Measurements from ENCODE around the gene GTF2B. TPM values are rescaled to one million over a fixed set of nuclear protein-coding genes. Genes with fewer than 3 reads are reported as not detected.

Gene GTF2B
- total RNA-seq, 3 donors from 2014 or later (not counting 1 experiment from before 2014, with no cell fraction given) = 45.6 to 71.3 (median 55.6) TPM

GRCh38 chr1:88877382-88877825, 14.0 kb downstream of the GTF2B start:
- no peak overlapping the region for H3K4me3 Mint-ChIP-seq
- peaks cover 5% of the 10 kb centered on the region for H3K4me1 ChIP-seq (ENCODE audit: control insufficient read depth, insufficient read depth, low read length)
- peaks cover 34 to 41% of the 10 kb centered on the region in 2 donors for H3K4me1 Mint-ChIP-seq
- WGBS (ENCODE audit: insufficient coverage) = 54% methylated on average over 5 of the region's 6 CpGs
- H3K9me3 ChIP-seq (ENCODE audit: control insufficient read depth, insufficient read depth, low read length) = no peaks in the 10 kb centered on the region
- H3K27ac Mint-ChIP-seq = peak overlapping the region; percentile 38 to 57
- H3K27me3 Mint-ChIP-seq (ENCODE audit: low read depth in 2 of 2) = no peaks in the 10 kb centered on the region
- no peak overlapping the region for H3K4me3 ChIP-seq (ENCODE audit: low read length)
- H3K36me3 ChIP-seq (ENCODE audit: control insufficient read depth, insufficient read depth, low read length) = peaks cover 29% of the 10 kb centered on the region
- H3K36me3 Mint-ChIP-seq = no peaks in the 10 kb centered on the region
- ATAC-seq (no peak), DNase-seq (peak in 1 of 2 donors; percentile 45)
- intact Hi-C loops (cut with micrococcal nuclease) = loop anchor here (1.0 to 5.0 kb wide), 2 partner anchors 77 to 220 kb away; no protein-coding TSS in a partner anchor
- H3K27ac ChIP-seq (ENCODE audit: low read length) = no peak overlapping the region
- H3K27me3 ChIP-seq (ENCODE audit: control insufficient read depth, insufficient read depth, low read length) = no peaks in the 10 kb centered on the region
- H3K9me3 Mint-ChIP-seq = no peaks in the 10 kb centered on the region
- TF ChIP-seq CTCF (IDR thresholded peaks at IDR 0.05) = peak; percentile 65

GRCh38 chr1:88876573-88877365, 14.6 kb downstream of the GTF2B start:
- peaks cover 5% of the 10 kb centered on the region for H3K4me1 ChIP-seq (ENCODE audit: control insufficient read depth, insufficient read depth, low read length)
- 100% methylated on average over 3 of the region's 5 CpGs for WGBS (ENCODE audit: insufficient coverage)
- no peaks in the 10 kb centered on the region for H3K36me3 Mint-ChIP-seq
- H3K27ac Mint-ChIP-seq = no peak overlapping the region
- DNase-seq (no peak), ATAC-seq (no peak)
- H3K9me3 ChIP-seq (ENCODE audit: control insufficient read depth, insufficient read depth, low read length) = no peaks in the 10 kb centered on the region
- no peak overlapping the region for H3K27ac ChIP-seq (ENCODE audit: low read length)
- no peaks in the 10 kb centered on the region for H3K27me3 Mint-ChIP-seq (ENCODE audit: low read depth in 2 of 2)
- no peak overlapping the region for H3K4me3 Mint-ChIP-seq
- H3K4me3 ChIP-seq (ENCODE audit: low read length) = no peak overlapping the region
- peaks cover 24% of the 10 kb centered on the region for H3K36me3 ChIP-seq (ENCODE audit: control insufficient read depth, insufficient read depth, low read length)
- TF ChIP-seq CTCF (IDR thresholded peaks at IDR 0.05) = no peak
- H3K27me3 ChIP-seq (ENCODE audit: control insufficient read depth, insufficient read depth, low read length) = no peaks in the 10 kb centered on the region
- H3K4me1 Mint-ChIP-seq = peaks cover 28 to 35% of the 10 kb centered on the region in 2 donors
- intact Hi-C loops (cut with micrococcal nuclease) = loop anchor here (1.0 to 5.0 kb wide), 2 partner anchors 76 to 219 kb away; no protein-coding TSS in a partner anchor
- H3K9me3 Mint-ChIP-seq = no peaks in the 10 kb centered on the region

GRCh38 chr1:88875595-88875994, 15.8 kb downstream of the GTF2B start:
- Mint-ChIP-seq H3K4me1 (peaks cover 26 to 37% of the 10 kb centered on the region in 2 donors), H3K27me3 (ENCODE audit: low read depth in 2 of 2) (no peaks in the 10 kb centered on the region), H3K36me3 (no peaks in the 10 kb centered on the region), H3K9me3 (no peaks in the 10 kb centered on the region), H3K27ac (no peak overlapping the region), H3K4me3 (no peak overlapping the region)
- no peaks in the 10 kb centered on the region for H3K27me3 ChIP-seq (ENCODE audit: control insufficient read depth, insufficient read depth, low read length)
- H3K27ac ChIP-seq (ENCODE audit: low read length) = no peak overlapping the region
- WGBS (ENCODE audit: insufficient coverage) = 92% methylated on average over 4 of the region's 4 CpGs
- H3K4me1 ChIP-seq (ENCODE audit: control insufficient read depth, insufficient read depth, low read length) = peaks cover 5% of the 10 kb centered on the region
- H3K4me3 ChIP-seq (ENCODE audit: low read length) = no peak overlapping the region
- H3K36me3 ChIP-seq (ENCODE audit: control insufficient read depth, insufficient read depth, low read length) = peaks cover 20% of the 10 kb centered on the region
- H3K9me3 ChIP-seq (ENCODE audit: control insufficient read depth, insufficient read depth, low read length) = no peaks in the 10 kb centered on the region
- intact Hi-C loops (cut with micrococcal nuclease) = loop anchor here (5.0 kb wide), 1 partner anchor 218 kb away; no protein-coding TSS in a partner anchor
- no peak for DNase-seq
- no peak for ATAC-seq
- TF ChIP-seq CTCF (IDR thresholded peaks at IDR 0.05) = no peak

All from natural killer cell (primary cell).